H9 (cell line): Measurements from ENCODE around the gene LHFPL2. TPM values are rescaled to one million over a fixed set of nuclear protein-coding genes. Genes with fewer than 3 reads are reported as not detected.

Experiments used
- DNase-seq: peaks from one replicate; pipeline ENCODE4 v3.0.0-alpha.2; 2017
- H2AFZ ChIP-seq: one replicate; pipeline ENCODE4 v1.6.1; 2013; ENCODE audit warnings: mild to moderate bottlenecking, low read length, control low read depth, moderate library complexity
- H2AK5ac ChIP-seq: 2 replicates; pipeline ENCODE4 v1.6.1; 2013; ENCODE audit warnings: low read length, control low read depth, mixed read lengths; ENCODE audit not compliant: insufficient read length
- H2BK120ac ChIP-seq: one replicate; pipeline ENCODE4 v1.6.1; 2013; ENCODE audit warnings: low read depth, mild to moderate bottlenecking, low read length, control low read depth, inconsistent platforms; ENCODE audit not compliant: poor library complexity, severe bottlenecking
- H2BK12ac ChIP-seq: 2 replicates; pipeline ENCODE4 v1.6.1; 2013; ENCODE audit warnings: low read length, control low read depth, mixed read lengths, low read depth; ENCODE audit not compliant: insufficient read length
- H2BK15ac ChIP-seq: 2 replicates; pipeline ENCODE4 v1.6.1; 2013; ENCODE audit warnings: low read depth, low read length, control low read depth
- H2BK20ac ChIP-seq: one replicate; pipeline ENCODE4 v1.6.1; 2013; ENCODE audit warnings: low read depth, mild to moderate bottlenecking, low read length, control low read depth, inconsistent platforms; ENCODE audit not compliant: poor library complexity, severe bottlenecking
- H2BK5ac ChIP-seq: 2 replicates; pipeline ENCODE4 v1.6.1; 2013; ENCODE audit warnings: low read length, control low read depth, mixed read lengths; ENCODE audit not compliant: insufficient read length
- H3K14ac ChIP-seq: 2 replicates; pipeline ENCODE4 v1.6.1; 2013; ENCODE audit warnings: low read length, control low read depth; ENCODE audit not compliant: insufficient read depth
- H3K18ac ChIP-seq: 2 replicates; pipeline ENCODE4 v1.6.1; 2013; ENCODE audit warnings: low read depth, mild to moderate bottlenecking, mixed read lengths, low read length, control low read depth; ENCODE audit not compliant: insufficient read length
- H3K23ac ChIP-seq: 2 replicates; pipeline ENCODE4 v1.6.1; 2013; ENCODE audit warnings: low read length, control low read depth, mixed read lengths, low read depth; ENCODE audit not compliant: insufficient read length
- H3K23me2 ChIP-seq: 2 replicates; pipeline ENCODE4 v1.6.1; 2013; ENCODE audit warnings: low read depth, mild to moderate bottlenecking, mixed read lengths, low read length, control low read depth; ENCODE audit not compliant: insufficient read length, poor library complexity, severe bottlenecking
- H3K27ac ChIP-seq: 2 replicates; pipeline ENCODE4 v1.5.1; 2013; ENCODE audit warnings: low read length, control low read depth, mixed read lengths, low read depth; ENCODE audit not compliant: insufficient read length
- H3K27me3 ChIP-seq: 2 replicates; pipeline ENCODE4 v1.6.1; 2013; ENCODE audit warnings: low read length, control low read depth, inconsistent platforms; ENCODE audit not compliant: insufficient read depth
- H3K4ac ChIP-seq: 2 replicates; pipeline ENCODE4 v1.6.1; 2013; ENCODE audit warnings: low read depth, mild to moderate bottlenecking, control low read depth, inconsistent platforms, low read length, moderate library complexity
- H3K4me1 ChIP-seq: 2 replicates; pipeline ENCODE4 v1.6.1; 2013; ENCODE audit warnings: low read length, control low read depth, inconsistent platforms; ENCODE audit not compliant: insufficient read depth
- H3K4me2 ChIP-seq: 2 replicates; pipeline ENCODE4 v1.6.1; 2013; ENCODE audit warnings: low read length, control low read depth, mixed read lengths; ENCODE audit not compliant: insufficient read length, insufficient read depth
- H3K56ac ChIP-seq: 2 replicates; pipeline ENCODE4 v1.6.1; 2013; ENCODE audit warnings: low read depth, mild to moderate bottlenecking, mixed read lengths, low read length, control low read depth; ENCODE audit not compliant: insufficient read length
- H3K79me1 ChIP-seq: 2 replicates; pipeline ENCODE4 v1.6.1; 2013; ENCODE audit warnings: low read depth, mild to moderate bottlenecking, moderate library complexity, low read length, control low read depth, inconsistent platforms; ENCODE audit not compliant: insufficient read depth, poor library complexity, severe bottlenecking
- H3K79me2 ChIP-seq: 2 replicates; pipeline ENCODE4 v1.6.1; 2013; ENCODE audit warnings: low read length, control low read depth, inconsistent platforms; ENCODE audit not compliant: insufficient read depth
- H3K9ac ChIP-seq: 2 replicates; pipeline ENCODE4 v1.6.1; 2013; ENCODE audit warnings: low read length, control low read depth, mixed read lengths; ENCODE audit not compliant: insufficient read length; ENCODE audit errors: extremely low read depth
- H3K9me3 ChIP-seq: one replicate; pipeline ENCODE4 v1.6.1; 2013; ENCODE audit warnings: low read depth, low read length, inconsistent platforms; ENCODE audit not compliant: control insufficient read depth
- H3T11ph ChIP-seq: one replicate; pipeline ENCODE4 v1.6.1; 2013; ENCODE audit warnings: mild to moderate bottlenecking, low read length, control low read depth, inconsistent platforms
- H4K20me1 ChIP-seq: one replicate; pipeline ENCODE4 v1.6.1; 2013; ENCODE audit not compliant: control insufficient read depth, insufficient read length, insufficient read depth
- H4K5ac ChIP-seq: 2 replicates; pipeline ENCODE4 v1.6.1; 2013; ENCODE audit warnings: low read depth, mild to moderate bottlenecking, mixed read lengths, low read length, control low read depth; ENCODE audit not compliant: insufficient read length
- H4K8ac ChIP-seq: replicated peaks from 2 replicates; pipeline ENCODE4 v1.6.1; 2013; ENCODE audit warnings: low read length, control low read depth, mixed read lengths, low read depth; ENCODE audit not compliant: insufficient read length
- H4K91ac ChIP-seq: 2 replicates; pipeline ENCODE4 v1.6.1; 2013; ENCODE audit warnings: low read depth, mild to moderate bottlenecking, moderate library complexity, mixed read lengths, low read length, control low read depth; ENCODE audit not compliant: insufficient read length
- H3K27ac Mint-ChIP-seq, 3 experiments: 2 replicates in 2 of 3; 3 replicates in 1 of 3; pipeline ENCODE4 v1.8.0; 2020 to 2021; ENCODE audit warnings: mixed read lengths in 3 of 3, mild to moderate bottlenecking in 1 of 3, moderate library complexity in 1 of 3
- H3K27me3 Mint-ChIP-seq: 2 replicates; pipeline ENCODE4 v1.8.0; 2021; ENCODE audit warnings: low read depth, mild to moderate bottlenecking, moderate library complexity, mixed read lengths
- H3K36me3 Mint-ChIP-seq, 3 experiments: 2 replicates in 2 of 3; 3 replicates in 1 of 3; pipeline ENCODE4 v1.8.0; 2020 to 2021; ENCODE audit warnings: low read depth in 3 of 3, mixed read lengths in 3 of 3; ENCODE audit not compliant: insufficient read depth in 1 of 3
- H3K4me1 Mint-ChIP-seq, 2 experiments: 2 replicates each; pipeline ENCODE4 v1.8.0; 2020; ENCODE audit warnings: mixed read lengths in 2 of 2
- H3K4me3 Mint-ChIP-seq, 2 experiments: 2 replicates in 1 of 2; 3 replicates in 1 of 2; pipeline ENCODE4 v1.8.0; 2020 to 2021; ENCODE audit warnings: mild to moderate bottlenecking in 2 of 2, mixed read lengths in 2 of 2, moderate library complexity in 1 of 2
- H3K9me3 Mint-ChIP-seq, 2 experiments: 2 replicates in 1 of 2; 3 replicates in 1 of 2; pipeline ENCODE4 v1.8.0; 2020; ENCODE audit warnings: mild to moderate bottlenecking in 2 of 2, mixed read lengths in 2 of 2, moderate library complexity in 1 of 2
- WGBS: extraction: QIAGEN DNeasy Blood & Tissue Kit; methylation state at CpG from one replicate; pipeline ENCODE4 v1.1.7; 2013; ENCODE audit warnings: missing lambda C conversion rate, low lambda C conversion rate, mixed read lengths; ENCODE audit not compliant: insufficient read length; ENCODE audit errors: extremely low coverage; 5-methylcytosine and 5-hydroxymethylcytosine counted together
- total RNA-seq: library from RNA; stranded (reverse); gene quantifications from 2 replicates; pipeline ENCODE4 v1.2.1, GENCODE V29; 2021
- TF ChIP-seq, protein P1 (sequence below): fragments of 200-600 bp; sonication (generic); conservative IDR thresholded peaks from 3 replicates; pipeline ENCODE4 v1.8.0; 2021; ENCODE audit warnings: antibody characterized with exemption, mild to moderate bottlenecking

LHFPL2 gene
- total RNA-seq, 1 experiment from 2014 or later, result 26.3 TPM

DNA sequence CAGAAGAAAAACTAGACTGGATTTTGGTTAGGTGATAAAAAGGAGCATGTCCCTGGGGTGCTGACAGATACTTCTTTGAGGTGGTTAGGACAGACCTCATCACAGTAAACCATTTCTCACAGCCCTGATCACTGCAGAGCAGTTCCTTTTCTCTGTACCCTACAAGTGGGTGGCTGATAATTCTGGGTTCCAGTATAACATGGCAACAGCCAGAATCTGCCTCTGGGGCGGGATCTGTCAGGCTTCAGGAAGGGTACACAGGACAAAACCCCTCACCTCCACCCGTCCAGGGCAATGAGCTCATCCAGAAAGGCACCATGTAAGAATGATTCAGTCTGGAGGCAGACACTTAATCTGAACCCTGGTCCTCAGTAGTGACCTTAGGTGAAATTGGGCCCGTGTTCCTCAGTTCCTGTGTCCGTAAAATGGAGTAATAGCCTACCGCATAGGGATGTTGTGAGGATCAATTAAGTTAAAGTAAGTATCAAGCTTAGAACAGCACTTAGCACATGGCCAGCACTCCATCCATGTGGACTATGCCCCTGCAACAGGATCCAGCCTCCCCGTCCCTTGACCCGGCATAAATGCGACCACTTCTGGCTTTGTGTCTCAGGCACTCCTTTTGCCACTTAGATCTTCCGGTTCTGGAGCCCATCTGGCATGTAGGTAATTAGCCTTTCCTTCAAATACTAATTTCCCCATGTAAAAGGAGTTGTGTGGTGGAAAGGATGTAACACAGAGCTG is 129.2 kb downstream of the LHFPL2 start:
- no peak overlapping the region for H2BK5ac ChIP-seq

More for the DNA sequence above, 129.2 kb downstream of the LHFPL2 start:
- Mint-ChIP-seq H3K4me3 (no peak overlapping the region), H3K4me1 (peaks cover 17 to 19% of the 10 kb centered on the region in 2 experiments), H3K27ac (peak overlapping the region in 1 of 3 experiments; percentile 44; a peak in 2 of 7 replicates), H3K36me3 (peaks cover 0 to 22% (median 6%) of the 10 kb centered on the region in 3 experiments; a peak in 5 of 7 replicates), H3K9me3 (no peaks in the 10 kb centered on the region), H3K27me3 (no peaks in the 10 kb centered on the region; the same call in 1 of the 2 replicates)
- WGBS, result no CpG with 5 or more reads among the region's 9 CpGs
- no peak overlapping the region for H2BK20ac ChIP-seq
- H3K14ac ChIP-seq, result no peak overlapping the region
- no peak overlapping the region for H3K4ac ChIP-seq
- H3K9ac ChIP-seq, result no peak overlapping the region
- no peak overlapping the region for H2AK5ac ChIP-seq
- no peaks in the 10 kb centered on the region for H3K27me3 ChIP-seq
- no peaks in the 10 kb centered on the region for H4K20me1 ChIP-seq
- no peak overlapping the region for H3K18ac ChIP-seq
- H3K27ac ChIP-seq, result no peak overlapping the region
- H3T11ph ChIP-seq, result no peak overlapping the region
- no peak overlapping the region for H2BK15ac ChIP-seq
- no peak overlapping the region for H3K56ac ChIP-seq
- no peak overlapping the region for H4K5ac ChIP-seq
- no peaks in the 10 kb centered on the region for H3K23me2 ChIP-seq
- no peak overlapping the region for H4K8ac ChIP-seq
- no peak overlapping the region for H3K4me2 ChIP-seq
- H4K91ac ChIP-seq, result no peak overlapping the region
- peaks cover 4% of the 10 kb centered on the region; the same call in 1 of the 2 replicates for H3K4me1 ChIP-seq
- H3K23ac ChIP-seq, result no peak overlapping the region
- no peaks in the 10 kb centered on the region for H3K79me1 ChIP-seq
- DNase-seq, result no peak
- TF ChIP-seq, protein P1, sequence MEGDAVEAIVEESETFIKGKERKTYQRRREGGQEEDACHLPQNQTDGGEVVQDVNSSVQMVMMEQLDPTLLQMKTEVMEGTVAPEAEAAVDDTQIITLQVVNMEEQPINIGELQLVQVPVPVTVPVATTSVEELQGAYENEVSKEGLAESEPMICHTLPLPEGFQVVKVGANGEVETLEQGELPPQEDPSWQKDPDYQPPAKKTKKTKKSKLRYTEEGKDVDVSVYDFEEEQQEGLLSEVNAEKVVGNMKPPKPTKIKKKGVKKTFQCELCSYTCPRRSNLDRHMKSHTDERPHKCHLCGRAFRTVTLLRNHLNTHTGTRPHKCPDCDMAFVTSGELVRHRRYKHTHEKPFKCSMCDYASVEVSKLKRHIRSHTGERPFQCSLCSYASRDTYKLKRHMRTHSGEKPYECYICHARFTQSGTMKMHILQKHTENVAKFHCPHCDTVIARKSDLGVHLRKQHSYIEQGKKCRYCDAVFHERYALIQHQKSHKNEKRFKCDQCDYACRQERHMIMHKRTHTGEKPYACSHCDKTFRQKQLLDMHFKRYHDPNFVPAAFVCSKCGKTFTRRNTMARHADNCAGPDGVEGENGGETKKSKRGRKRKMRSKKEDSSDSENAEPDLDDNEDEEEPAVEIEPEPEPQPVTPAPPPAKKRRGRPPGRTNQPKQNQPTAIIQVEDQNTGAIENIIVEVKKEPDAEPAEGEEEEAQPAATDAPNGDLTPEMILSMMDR, result no peak
- H3K9me3 ChIP-seq, result no peaks in the 10 kb centered on the region
- no peaks in the 10 kb centered on the region; the same call in 1 of the 2 replicates for H3K79me2 ChIP-seq
- no peak overlapping the region for H2AFZ ChIP-seq
- H2BK120ac ChIP-seq, result no peak overlapping the region
- H2BK12ac ChIP-seq, result no peak overlapping the region
